Bronchial epithelial cell (primary cell): ENCODE results near the gene TMEM74B. TPM values are rescaled to one million over a fixed set of nuclear protein-coding genes. Genes with fewer than 3 reads are reported as not detected.

Source experiments
- DNase-seq: peaks from one replicate; pipeline ENCODE4 v3.0.0-alpha.2; 2010; ENCODE audit warnings: low read depth
- FAIRE-seq: peaks from 2 replicates; lab custom pipeline; 2011; peaks lifted over from hg19 to GRCh38; lab: Jason Lieb, UNC
- H3K27me3 ChIP-seq: 2 replicates; pipeline ENCODE4 v1.5.1; 2011; ENCODE audit warnings: low read length; ENCODE audit not compliant: control insufficient read depth, insufficient read depth
- H3K36me3 ChIP-seq: 2 replicates; pipeline ENCODE4 v1.5.1; 2011; ENCODE audit warnings: low read length; ENCODE audit not compliant: control insufficient read depth, insufficient read depth
- H3K4me3 ChIP-seq: 2 replicates; pipeline ENCODE4 v1.5.1; 2011; ENCODE audit warnings: mild to moderate bottlenecking, low read depth, low read length, control low read depth
- total RNA-seq: library from RNA; depleted of rRNA; stranded (reverse); fragments of >200 nt; gene quantifications from 2 replicates; pipeline ENCODE4 v1.2.1, GENCODE V29; 2014
- TF ChIP-seq, protein P1 (sequence below): IDR thresholded peaks from 2 replicates; pipeline ENCODE4 v1.5.1; 2011; ENCODE audit warnings: mild to moderate bottlenecking, moderate library complexity, low read length, control low read depth, inconsistent platforms; ENCODE audit not compliant: insufficient read depth, severe bottlenecking

The TMEM74B gene
- total RNA-seq, 1 donor from 2014 or later, result not detected

DNA sequence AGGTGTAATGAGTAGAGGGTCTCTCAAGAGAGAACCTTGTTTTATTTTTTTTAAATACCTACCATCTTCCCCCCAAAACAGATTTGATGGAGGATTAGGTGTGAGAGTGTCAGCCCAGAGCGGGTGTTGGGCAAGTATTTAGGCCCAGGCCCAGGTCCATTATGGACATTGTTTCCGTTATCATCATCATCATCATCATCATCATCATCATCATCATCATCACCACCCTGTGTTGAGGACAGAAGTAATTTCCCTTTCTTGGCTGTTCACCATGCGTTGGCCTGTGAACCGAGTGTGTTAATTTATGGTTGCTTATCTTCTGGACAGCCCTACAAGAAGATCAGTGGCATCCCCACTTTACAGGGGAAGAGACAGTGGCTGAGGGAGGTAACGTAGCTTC is 37.8 kb downstream of the TMEM74B start:
- TF ChIP-seq, protein P1, sequence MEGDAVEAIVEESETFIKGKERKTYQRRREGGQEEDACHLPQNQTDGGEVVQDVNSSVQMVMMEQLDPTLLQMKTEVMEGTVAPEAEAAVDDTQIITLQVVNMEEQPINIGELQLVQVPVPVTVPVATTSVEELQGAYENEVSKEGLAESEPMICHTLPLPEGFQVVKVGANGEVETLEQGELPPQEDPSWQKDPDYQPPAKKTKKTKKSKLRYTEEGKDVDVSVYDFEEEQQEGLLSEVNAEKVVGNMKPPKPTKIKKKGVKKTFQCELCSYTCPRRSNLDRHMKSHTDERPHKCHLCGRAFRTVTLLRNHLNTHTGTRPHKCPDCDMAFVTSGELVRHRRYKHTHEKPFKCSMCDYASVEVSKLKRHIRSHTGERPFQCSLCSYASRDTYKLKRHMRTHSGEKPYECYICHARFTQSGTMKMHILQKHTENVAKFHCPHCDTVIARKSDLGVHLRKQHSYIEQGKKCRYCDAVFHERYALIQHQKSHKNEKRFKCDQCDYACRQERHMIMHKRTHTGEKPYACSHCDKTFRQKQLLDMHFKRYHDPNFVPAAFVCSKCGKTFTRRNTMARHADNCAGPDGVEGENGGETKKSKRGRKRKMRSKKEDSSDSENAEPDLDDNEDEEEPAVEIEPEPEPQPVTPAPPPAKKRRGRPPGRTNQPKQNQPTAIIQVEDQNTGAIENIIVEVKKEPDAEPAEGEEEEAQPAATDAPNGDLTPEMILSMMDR, result no peak
- no peak for FAIRE-seq
- DNase-seq, result no peak
- Histone ChIP-seq H3K27me3 (no peaks in the 10 kb centered on the region), H3K36me3 (peaks cover 3% of the 10 kb centered on the region), H3K4me3 (no peak overlapping the region)

DNA sequence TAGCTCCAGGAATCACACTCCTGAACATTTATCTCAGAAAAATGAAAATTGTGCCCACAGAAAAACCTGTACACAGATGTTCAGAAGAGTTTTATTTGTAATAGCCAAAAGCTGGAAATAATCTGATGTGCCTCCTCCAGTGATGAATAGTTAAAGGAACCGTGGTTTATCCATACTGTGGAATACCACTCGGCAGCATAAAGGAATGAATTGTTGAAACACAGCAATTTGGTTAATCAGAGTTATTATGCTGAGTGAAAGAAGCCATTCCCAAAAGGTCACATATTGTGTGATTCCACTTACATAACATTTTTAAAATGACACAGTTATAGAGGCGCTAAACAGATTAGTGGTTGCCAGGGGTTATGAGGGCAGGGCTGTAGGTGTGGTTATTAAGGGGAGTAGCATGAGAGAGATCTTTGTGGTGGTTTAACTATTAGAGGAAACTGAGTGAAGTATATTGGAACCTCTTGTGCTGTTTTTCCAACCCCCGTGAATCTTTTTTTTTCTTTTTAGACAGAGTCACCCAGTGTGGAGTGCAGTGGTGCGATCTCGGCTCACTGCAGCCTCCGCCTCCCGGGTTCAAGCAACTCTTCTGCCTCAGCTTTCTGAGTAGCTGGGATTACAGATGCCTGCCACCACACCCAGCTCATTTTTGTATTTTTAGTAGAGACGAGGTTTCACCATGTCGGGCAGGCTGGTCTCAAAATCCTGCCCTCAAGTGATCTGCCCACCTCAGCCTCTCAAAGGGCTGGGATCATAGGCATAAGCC is 40.2 kb downstream of the TMEM74B start:
- H3K4me3 ChIP-seq, result no peak overlapping the region
- H3K27me3 ChIP-seq, result no peaks in the 10 kb centered on the region
- peaks cover 3% of the 10 kb centered on the region for H3K36me3 ChIP-seq
- TF ChIP-seq, protein P1, result no peak
- no peak for DNase-seq
- no peak for FAIRE-seq

DNA sequence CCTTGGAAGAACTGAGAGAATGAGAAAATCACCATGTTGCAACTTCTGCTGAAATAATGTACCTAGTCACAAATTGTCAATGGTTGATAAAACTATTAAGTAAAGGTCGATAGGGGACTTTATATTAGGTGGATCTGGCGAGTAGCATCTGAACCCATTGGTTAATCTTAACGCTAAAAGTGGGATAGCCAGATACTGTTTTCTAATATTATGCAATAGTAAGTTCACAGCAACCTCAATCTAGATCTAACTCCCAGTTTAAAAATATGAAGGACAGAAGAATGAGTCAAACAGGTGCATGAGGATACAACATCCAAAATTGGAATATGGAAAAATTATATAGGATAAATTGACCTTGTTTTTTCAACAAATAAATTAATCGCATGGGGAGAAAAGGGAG is 47.5 kb downstream of the TMEM74B start:
- no peak for FAIRE-seq
- TF ChIP-seq, protein P1, result no peak
- Histone ChIP-seq H3K4me3 (no peak overlapping the region), H3K27me3 (no peaks in the 10 kb centered on the region), H3K36me3 (peaks cover 16% of the 10 kb centered on the region)
- DNase-seq, result no peak

DNA sequence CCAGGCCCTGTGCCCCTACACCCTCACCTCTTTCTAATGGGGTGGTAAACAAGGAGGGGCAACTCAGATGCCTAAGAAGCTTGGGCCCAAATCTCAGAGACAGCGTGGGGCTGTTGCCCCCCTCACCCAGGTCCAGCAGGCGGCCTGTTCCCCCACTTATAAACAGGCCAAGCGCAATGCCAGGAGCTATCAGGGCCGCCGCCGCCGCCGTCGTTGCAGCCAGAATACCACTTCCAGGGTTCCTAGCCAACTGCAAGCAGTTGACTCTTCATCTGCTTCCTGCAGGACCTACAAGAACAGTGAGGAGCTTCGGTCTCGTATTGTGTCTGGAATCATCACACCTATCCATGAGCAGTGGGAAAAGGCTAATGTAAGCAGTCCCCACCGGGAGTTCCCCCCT is 49.9 kb downstream of the TMEM74B start:
- FAIRE-seq (no peak), DNase-seq (no peak)
- Histone ChIP-seq H3K27me3 (no peaks in the 10 kb centered on the region), H3K4me3 (no peak overlapping the region), H3K36me3 (peaks cover 21% of the 10 kb centered on the region)
- TF ChIP-seq, protein P1, result no peak

DNA sequence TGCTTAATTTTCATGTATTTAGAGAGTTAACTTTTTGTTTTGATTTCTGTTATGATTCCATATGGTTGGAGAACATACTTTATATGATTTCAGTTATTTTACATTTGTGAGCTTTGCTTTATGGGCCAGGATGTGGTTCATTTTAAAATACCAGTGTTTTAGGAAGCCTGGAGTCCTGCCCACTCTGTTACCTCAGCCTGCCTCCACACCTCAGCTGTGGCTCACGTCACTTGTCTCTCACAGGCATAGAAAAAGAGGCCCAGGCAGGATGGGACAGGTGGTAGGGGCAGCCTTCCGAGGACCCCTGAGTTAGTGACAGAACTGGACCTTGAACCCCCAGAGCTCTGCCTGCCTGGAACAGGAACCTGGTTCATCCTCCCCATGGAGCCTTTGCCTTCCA is 50.4 kb downstream of the TMEM74B start:
- no peak for FAIRE-seq
- peaks cover 22% of the 10 kb centered on the region for H3K36me3 ChIP-seq

More for the DNA sequence above, 50.4 kb downstream of the TMEM74B start:
- H3K27me3 ChIP-seq, result no peaks in the 10 kb centered on the region
- no peak overlapping the region for H3K4me3 ChIP-seq
- no peak for DNase-seq
- TF ChIP-seq, protein P1, result no peak
